ENCODE data around the gene LRTM2.

The LRTM2 gene

DNA sequence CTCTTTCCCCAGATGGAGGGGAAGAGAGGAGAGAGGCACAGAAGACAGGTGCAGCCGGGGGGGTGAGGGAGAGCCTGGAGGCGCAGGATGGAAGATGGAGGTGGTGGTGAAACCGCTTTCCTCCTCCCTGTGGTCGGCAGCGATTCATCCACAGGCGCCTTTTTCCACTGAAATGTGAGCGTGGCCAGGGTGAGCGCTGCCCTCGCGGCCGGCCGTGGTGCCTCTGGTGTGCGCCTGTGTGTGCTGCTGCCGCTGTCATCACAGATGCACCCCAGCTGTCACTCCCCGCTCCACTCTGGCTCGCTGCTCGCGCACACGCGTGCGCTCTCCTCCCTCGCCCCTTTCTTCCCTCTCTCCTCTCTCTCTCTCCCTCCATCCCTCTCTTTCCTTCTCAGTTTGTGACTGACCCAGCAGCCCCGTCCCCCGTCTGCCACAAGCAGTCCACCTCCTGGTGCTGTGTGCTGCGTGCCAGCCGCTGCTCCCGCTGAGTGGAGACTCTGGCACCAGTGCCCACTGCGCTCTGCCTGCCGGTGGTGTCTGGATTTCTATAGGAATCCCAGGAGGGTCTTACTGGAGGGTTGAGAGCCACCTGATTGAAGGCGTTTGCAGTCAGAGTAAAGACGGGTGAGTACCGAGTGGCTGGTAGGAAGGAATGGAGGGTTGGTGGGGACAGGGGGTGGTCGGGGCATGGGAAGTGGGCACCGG lies at the start of gene LRTM2:
Gene LRTM2 (plus strand): TSS at position 375 of the 705 bp plus-strand sequence. CDS start 7,584 bp downstream, outside the sequence.
- DNase-seq, result no peak

DNA sequence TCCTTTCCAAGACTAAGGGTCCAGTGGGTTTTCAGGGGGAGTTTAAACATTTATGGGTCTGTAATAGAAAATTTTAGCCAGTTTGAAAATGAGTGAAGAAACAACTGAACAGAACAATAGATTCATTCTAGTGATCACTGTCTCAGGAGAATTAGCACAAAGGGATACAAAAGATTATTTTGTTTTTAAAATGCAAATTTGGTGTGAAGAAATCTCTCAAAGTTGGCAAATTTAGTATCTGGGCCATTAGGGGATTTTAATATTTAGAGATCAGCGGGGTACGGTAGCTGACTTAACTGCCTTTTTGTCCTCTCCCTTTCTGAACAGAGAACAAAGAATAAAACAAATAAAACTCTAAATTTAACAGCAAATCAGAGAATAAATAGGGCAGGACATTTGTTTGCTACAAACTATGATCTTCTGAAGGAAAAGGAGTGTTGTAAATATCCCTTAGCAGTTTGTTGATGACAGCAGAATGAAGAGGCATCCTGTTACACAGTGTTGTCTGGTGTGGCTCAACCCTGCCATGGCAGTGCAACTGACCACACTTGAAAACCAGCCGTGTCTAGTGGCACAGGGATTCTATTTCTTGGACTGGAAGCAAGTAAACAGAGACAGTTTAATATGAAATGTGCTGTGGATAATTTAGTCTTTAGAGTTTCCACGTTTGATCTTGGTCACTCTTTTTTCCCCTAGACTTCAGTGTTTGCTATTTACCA lies 46.3 kb upstream of the LRTM2 start:
- no peak for DNase-seq

DNA sequence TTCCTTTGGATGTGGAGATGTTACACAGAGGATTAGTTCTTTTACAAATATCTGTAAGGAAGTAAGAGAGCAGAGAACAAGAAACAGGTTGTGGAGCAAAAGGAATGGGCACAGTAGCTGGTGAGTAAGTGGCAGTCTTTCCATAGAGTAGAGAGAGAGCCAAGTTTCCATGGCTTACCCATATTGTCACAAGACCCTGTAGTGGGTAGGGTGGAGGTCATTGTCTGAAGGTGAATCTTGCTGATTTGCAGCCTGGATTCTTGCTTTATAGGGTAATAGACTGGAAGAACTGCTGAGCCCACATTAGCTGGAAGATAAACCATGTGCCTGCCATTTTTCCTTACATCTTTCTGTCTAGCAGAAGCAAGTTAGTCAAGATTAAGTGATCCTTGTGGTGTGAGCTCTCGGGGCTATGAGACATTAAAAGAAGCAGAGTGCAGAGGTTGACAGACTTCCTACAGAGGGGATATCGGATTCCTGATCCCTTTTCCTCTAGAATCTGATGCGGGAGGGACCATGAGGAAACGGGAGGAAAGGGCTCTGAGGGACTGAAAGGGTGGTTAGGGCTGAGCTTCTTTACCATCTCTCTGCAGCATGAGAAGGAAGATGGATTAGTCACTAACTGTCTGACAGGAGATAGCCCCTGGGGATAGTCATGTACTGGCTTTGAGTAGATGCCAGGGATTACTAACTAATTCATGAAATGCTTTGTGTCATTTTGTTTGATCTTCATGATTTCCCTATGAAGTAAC lies 44.0 kb upstream of the LRTM2 start:
- no peak for DNase-seq

DNA sequence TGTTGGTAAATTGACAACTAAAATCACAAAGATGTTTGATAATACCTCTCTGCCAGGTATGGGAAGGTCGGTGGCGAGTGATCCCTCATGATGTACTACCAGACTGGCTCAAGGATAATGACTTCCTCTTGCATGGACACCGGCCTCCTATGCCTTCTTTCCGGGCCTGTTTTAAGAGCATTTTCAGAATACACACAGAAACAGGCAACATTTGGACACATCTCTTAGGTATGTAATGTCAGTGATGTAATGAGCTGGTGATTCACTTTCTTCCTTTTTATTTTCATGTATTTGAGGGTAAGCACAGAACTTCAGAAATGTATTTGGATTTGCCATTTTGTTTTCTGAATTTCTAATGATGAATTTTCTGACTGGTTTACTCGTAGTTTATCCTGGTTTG lies 42.6 kb upstream of the LRTM2 start:
- no peak for DNase-seq

DNA sequence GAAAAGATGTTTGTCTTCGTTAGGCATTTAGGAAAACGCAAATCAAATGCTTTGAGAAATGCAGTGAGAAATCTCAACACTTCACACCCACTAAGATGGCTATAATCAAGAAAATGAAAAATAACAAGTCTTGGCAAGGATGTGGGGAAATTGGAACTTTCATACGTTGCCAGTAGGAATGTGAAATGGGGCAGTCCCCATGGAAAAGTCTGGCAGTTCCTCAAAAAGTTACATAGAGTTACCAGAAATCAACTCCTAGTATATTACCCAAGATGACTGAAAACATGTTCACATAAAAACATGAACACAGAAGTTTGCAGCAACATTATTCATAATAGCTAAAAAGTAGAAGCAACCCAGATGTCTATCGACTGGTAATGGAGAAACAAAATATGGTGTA lies 41.5 kb upstream of the LRTM2 start:
- no peak for DNase-seq

GRCh38 chr12:1779783-1780182 lies 40.6 kb upstream of the LRTM2 start:
- DNase-seq, result no peak

DNA sequence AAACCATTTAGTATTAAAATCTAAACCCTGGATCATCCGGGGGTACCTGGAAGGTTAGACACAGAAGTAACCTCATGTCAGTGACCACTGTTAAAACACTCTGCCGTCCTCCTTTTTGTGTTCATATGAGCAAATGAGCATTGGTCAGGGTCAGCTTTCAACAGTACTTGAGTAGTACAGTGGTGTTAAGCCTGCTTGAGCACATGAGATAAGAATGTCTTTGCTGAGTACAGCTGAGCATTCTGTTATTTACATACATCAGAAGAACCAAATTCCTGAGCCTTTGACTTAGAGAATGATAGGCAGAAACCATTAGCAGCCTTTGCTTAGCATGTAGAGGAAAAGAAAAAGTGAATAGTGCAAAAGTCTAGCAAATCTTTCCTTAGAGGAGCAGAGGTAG lies 38.6 kb upstream of the LRTM2 start:
- DNase-seq, result no peak

DNA sequence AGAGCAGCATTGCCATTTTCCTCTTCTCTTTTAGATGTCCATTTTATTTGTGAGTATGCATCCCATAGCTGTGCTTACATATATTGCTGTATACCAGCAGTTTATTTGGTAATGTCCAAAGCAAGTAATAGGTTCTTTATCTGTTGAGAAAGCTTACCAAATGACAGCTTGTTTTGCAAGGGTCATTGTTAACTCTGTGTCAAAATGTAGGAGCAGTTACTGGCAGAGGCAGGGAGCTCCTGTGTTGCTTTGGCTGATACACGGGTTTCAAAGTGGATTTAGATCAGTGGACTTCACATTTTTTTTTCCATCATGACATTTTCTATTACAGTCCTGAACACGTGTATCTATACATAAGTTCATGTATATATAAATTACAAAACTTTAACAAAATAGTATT lies 38.1 kb upstream of the LRTM2 start:
- no peak for DNase-seq

DNA sequence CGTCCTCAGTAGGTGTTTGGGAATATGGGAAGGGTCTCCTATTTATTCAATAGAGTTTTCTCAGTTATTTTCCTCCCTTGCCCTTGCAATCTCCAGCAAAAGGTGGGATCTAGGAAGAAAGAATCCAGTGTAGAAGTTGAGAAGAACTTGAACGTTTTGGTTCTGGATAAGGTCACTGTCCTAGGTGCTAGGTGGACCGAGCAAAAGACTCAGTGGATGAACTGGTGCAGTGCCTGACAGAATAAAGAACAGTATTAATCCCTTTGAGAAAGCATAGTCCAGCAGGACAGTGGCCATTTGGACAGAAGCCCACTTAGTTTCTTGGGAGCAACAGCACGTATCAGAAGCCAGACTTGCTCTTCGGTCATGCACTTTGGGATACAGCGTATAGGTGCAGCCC lies 32.7 kb upstream of the LRTM2 start:
- DNase-seq, result no peak

DNA sequence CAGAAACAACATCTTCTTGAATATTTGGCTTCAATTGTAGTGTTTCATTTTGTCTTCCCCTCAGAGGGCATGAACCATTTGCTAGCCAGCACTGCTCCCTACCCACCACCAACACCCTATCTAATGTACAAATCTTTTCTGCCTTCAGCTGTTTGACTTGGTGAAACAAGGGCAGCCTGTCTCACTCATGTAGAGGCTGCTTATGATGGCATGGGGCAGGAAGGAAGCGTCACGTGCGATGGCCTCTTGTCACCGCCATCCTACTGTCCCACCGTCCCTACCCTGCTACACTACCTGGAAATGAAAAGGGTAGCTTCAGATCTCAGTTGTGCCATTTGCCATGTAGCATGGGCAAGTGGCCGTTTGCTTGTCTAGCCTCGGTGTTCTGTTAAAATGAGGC lies 29.9 kb upstream of the LRTM2 start:
- DNase-seq, result no peak

- peak; percentile 62 for DNase-seq
These were observed 29.1 kb upstream of the LRTM2 start for GRCh38 chr12:1791104-1791841.

DNA sequence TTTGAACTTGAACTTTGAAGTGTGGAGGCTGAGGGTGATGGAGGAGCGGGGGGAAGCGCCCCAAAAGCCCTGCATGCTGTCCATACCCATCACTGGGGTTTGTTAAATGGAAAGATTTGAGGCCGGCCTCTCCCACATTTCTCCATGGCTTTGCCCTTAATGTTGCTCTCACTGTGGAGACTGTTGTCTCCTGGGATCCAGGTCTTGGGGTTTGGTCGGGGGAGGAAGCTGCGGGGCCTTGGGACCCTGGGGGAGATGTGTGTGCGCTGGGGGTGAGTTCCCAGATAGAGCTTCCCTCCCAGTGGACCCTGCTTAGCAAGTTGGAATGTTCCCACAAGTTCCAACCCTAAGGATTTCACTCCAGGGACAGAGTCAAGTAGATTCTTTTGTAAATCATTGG lies 28.0 kb upstream of the LRTM2 start:
- DNase-seq, result no peak

DNA sequence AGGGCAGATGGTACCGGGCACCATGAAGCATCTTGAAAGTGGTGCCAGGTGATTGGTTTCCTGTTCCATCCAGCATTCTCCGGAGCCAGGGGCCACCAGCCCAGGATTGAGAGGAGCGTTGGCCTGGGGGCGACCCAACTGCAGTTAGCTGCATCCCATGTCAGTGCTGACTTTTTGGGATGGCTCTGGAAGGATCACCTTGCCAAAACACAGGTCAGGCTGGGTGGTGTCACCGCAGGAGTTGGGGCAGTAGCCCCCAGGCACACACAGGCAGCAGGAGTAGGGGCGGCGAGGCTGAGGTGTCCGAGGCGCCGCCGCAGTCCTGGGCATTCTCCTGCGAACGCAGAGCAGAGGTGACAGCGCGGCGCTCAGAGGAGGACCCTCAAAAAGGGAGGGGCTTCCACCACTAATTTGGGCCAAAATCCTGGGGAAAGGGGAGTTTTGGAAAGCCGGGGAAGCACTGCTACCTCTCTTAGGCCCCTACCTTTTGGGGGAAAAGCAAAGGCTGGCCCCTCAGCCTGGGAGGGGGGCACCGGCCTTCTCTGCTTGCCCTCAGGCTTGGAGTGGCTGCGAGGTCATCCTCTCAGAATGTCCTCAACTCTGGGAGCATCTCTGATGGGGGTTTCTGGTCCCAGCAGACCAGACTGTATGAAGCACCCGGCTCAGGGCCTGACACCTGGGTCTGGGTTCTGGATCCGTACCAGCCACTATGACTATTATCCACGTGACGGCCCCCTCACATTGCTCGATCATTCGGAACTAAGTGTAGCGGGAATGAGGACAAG lies 26.7 kb upstream of the LRTM2 start:
- DNase-seq, result no peak

- DNase-seq, result no peak
These were observed 25.8 kb upstream of the LRTM2 start for GRCh38 chr12:1794440-1795090.

- no peak for DNase-seq
These were observed 25.1 kb upstream of the LRTM2 start for GRCh38 chr12:1795221-1795784.

- DNase-seq, result peak; percentile 95
These were observed 24.4 kb upstream of the LRTM2 start for GRCh38 chr12:1795785-1796514.

DNA sequence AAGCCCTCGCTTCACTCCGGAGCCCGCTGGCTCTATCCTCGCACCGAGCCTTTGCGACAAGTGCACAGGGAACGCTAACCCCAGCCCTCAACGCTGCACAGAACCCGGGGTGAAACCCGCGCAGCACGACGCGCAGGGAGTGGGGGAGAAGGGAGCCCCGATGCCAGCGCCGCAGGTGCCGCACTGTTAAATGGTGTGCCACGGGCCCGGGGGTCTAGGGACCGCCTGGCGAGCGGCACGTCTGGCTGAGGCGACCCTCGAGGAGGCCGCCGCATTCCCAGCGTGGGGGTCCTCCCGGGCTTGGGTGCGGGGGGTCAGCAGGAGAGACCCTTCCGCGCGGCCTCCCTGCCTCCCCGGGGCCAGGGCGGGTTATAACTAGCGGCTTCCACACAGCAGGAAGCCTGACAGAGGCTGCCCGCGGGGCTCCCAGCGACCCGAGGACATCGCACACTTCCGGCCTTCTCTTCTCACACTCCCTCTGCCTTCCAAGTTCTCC lies 23.8 kb upstream of the LRTM2 start:
- DNase-seq, result peak; percentile 52

- DNase-seq, result peak; percentile 64
These were observed 23.1 kb upstream of the LRTM2 start for GRCh38 chr12:1797011-1797901.

DNA sequence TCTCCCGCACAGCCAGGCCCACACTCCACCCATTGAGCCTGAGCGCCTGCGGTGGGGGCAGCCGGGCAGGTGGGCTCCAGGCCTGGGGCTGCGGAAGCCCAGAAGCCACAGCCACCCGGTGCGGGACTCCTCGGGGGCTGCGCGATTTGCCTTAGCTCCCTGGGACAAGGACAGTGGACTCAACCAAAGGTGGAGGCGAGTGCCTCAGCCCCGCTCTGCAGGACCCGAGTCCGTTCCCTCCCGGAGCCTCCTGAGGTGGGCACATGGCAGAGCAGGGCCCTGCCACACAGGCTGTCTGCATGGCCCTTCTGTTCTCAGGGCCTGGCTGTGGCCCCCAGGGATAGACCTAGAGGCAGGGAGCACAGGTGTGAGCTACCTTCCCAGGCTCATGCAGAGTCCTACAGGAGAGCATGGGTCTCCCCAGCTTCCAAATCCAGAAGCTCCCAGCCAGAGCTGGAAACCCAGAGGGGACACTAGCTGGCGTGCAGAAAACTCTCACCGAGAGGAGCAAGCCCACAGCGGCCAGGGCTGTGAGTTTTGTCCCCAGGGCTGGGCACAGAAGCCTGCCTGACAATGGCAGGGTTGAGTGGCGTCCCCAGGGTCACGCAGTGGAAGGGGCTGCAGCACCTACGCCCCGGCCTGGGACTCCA lies 22.2 kb upstream of the LRTM2 start:
- no peak for DNase-seq
